Measurements from ENCODE around the gene REELD1.

Gene REELD1

DNA sequence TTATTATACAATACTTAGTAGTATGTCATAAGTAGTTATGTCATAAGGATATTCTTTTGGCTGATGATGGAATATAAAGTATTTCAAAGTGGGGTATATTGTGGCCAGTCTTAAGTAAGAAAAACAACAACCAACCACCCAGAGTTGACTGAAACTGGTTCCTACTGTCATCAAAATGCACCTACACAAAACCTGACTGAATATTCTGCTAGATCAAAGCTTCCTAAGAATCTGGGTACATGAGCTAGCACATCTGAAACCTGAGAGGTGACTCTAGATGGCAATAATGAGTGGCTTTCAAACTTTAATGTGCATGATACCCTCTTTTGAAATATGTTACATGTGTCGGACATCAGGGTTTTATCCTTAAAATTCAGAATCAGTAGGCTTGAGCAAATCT is 60.4 kb downstream of the REELD1 start:
- DNase-seq (ENCODE audit: extremely low read depth, insufficient read length): no peak
- TF ChIP-seq CTCF (IDR thresholded peaks at IDR 0.05; ENCODE audit: insufficient read depth, low read length, poor library complexity, severe bottlenecking): no peak
- Histone ChIP-seq H3K4me3 (replicated peaks; ENCODE audit: low read depth, low read length) (peak overlapping the region; percentile 18; the same call in 1 of the 2 replicates), H3K36me3 (ENCODE audit: control insufficient read depth, insufficient read depth, low read length) (no peaks in the 10 kb centered on the region), H3K27me3 (replicated peaks; ENCODE audit: control insufficient read depth, insufficient read depth, low read length) (no peaks in the 10 kb centered on the region)

GRCh38 chr4:146275370-146275769 is 61.0 kb downstream of the REELD1 start:
- no peaks in the 10 kb centered on the region for H3K27me3 ChIP-seq (replicated peaks; ENCODE audit: control insufficient read depth, insufficient read depth, low read length)
- H3K4me3 ChIP-seq (replicated peaks; ENCODE audit: low read depth, low read length): no peak overlapping the region; the same call in 1 of the 2 replicates
- H3K36me3 ChIP-seq (ENCODE audit: control insufficient read depth, insufficient read depth, low read length): no peaks in the 10 kb centered on the region
- no peak for DNase-seq (ENCODE audit: extremely low read depth, insufficient read length)
- TF ChIP-seq CTCF (IDR thresholded peaks at IDR 0.05; ENCODE audit: insufficient read depth, low read length, poor library complexity, severe bottlenecking): no peak

DNA sequence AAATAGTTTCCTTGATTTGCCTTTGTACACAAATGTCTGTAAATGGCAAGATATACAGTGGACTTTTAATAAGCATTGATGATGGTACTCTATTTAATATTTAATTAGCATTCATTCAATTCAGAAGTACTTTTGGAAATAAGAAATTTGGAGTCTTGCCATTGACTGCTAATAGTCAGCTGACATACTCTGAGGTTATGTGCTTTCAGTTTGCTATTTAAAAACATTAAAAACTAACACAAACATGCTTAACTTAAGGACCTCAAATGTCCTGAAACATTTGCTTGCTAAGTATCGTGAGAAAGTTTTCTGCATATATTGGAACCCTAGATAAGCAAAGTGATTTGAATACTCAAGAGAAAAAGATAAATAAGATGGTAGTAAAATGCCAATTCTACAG is 64.6 kb downstream of the REELD1 start:
- DNase-seq (ENCODE audit: extremely low read depth, insufficient read length): no peak
- no peak for TF ChIP-seq CTCF (IDR thresholded peaks at IDR 0.05; ENCODE audit: insufficient read depth, low read length, poor library complexity, severe bottlenecking)
- H3K4me3 ChIP-seq (replicated peaks; ENCODE audit: low read depth, low read length): no peak overlapping the region

More for the DNA sequence above, 64.6 kb downstream of the REELD1 start:
- Histone ChIP-seq H3K27me3 (replicated peaks; ENCODE audit: control insufficient read depth, insufficient read depth, low read length) (no peaks in the 10 kb centered on the region), H3K36me3 (ENCODE audit: control insufficient read depth, insufficient read depth, low read length) (no peaks in the 10 kb centered on the region)

Data from GM06990 (cell line).